Endothelial cell of umbilical vein (primary cell): Measurements from ENCODE around the gene GTF3C5. TPM values are rescaled to one million over a fixed set of nuclear protein-coding genes. Genes with fewer than 3 reads are reported as not detected.

Experiments
- BruUV-seq: library from RNA; stranded (reverse); fragments of 400-500 nt; replicated peaks from 2 replicates; lab custom pipeline; 2021; lab: Mats Ljungman, UMichigan
- CTCF ChIA-PET: fragments of 300-600, 350-600 bp; sonication (Branson Sonifier 250); formaldehyde crosslinking; loops from one replicate; lab custom pipeline; 2021; ENCODE audit warnings: antibody characterized with exemption, inconsistent platforms; lab: Charles Lee
- POLR2A ChIA-PET: fragments of 300-600, 350-600 bp; sonication (Branson Sonifier 250); formaldehyde crosslinking; loops from one replicate; lab custom pipeline; 2021; ENCODE audit warnings: antibody characterized with exemption, inconsistent platforms; lab: Charles Lee
- DNase-seq: peaks from one replicate; pipeline ENCODE4 v3.0.0-alpha.2; 2011; ENCODE audit warnings: low read depth, low spot score
- FAIRE-seq: peaks from 2 replicates; lab custom pipeline; 2011; peaks lifted over from hg19 to GRCh38; lab: Jason Lieb, UNC
- H2AFZ ChIP-seq: 2 replicates; pipeline ENCODE4 v1.6.0; 2012; ENCODE audit warnings: low read depth, low read length, control low read depth, inconsistent platforms
- H3K27ac ChIP-seq: 2 replicates; pipeline ENCODE4 v1.5.1; 2011; ENCODE audit warnings: low read depth, mild to moderate bottlenecking, control low read depth, low read length, moderate library complexity; ENCODE audit not compliant: insufficient read depth
- H3K27me3 ChIP-seq, 2 experiments: 2 replicates each; pipeline versions ENCODE4 v1.6.0 to v1.6.1; 2011; ENCODE audit warnings: low read length in 2 of 2, mixed read lengths in 1 of 2; ENCODE audit not compliant: control insufficient read depth in 2 of 2, insufficient read depth in 2 of 2
- H3K36me3 ChIP-seq, 2 experiments: 2 replicates in 1 of 2; 3 replicates in 1 of 2; pipeline ENCODE4 v1.5.1; 2011; ENCODE audit warnings: low read length in 2 of 2, mild to moderate bottlenecking in 1 of 2, moderate library complexity in 1 of 2; ENCODE audit not compliant: control insufficient read depth in 2 of 2, insufficient read depth in 2 of 2; ENCODE audit errors: extremely low read depth in 1 of 2
- H3K4me1 ChIP-seq: 3 replicates; pipeline ENCODE4 v1.5.1; 2011; ENCODE audit warnings: mild to moderate bottlenecking, low read length; ENCODE audit not compliant: control insufficient read depth, insufficient read depth; ENCODE audit errors: extremely low read depth
- H3K4me2 ChIP-seq: 2 replicates; pipeline ENCODE4 v1.6.1; 2011; ENCODE audit warnings: low read length, control low read depth, mixed read lengths; ENCODE audit not compliant: insufficient read depth
- H3K4me3 ChIP-seq, 3 experiments: fragments of 200-600 bp in 1 of 3; sonication (generic), shearing (Covaris generic) in 1 of 3; replicated peaks in 1 of 3; 2 replicates each; pipeline ENCODE4 v1.5.1; 2011 to 2016; ENCODE audit warnings: control low read depth in 3 of 3, low read length in 3 of 3, mild to moderate bottlenecking in 2 of 3, inconsistent platforms in 1 of 3, low read depth in 1 of 3, moderate library complexity in 1 of 3; ENCODE audit not compliant: insufficient read depth in 1 of 3
- H3K79me2 ChIP-seq: 2 replicates; pipeline ENCODE4 v1.6.0; 2012; ENCODE audit warnings: low read length, inconsistent platforms; ENCODE audit not compliant: control insufficient read depth, insufficient read depth
- H3K9ac ChIP-seq: replicated peaks from 2 replicates; pipeline ENCODE3; 2011; ENCODE audit warnings: low read length, control low read depth; ENCODE audit not compliant: insufficient read depth; ENCODE audit errors: extremely low read depth
- H3K9me1 ChIP-seq: replicated peaks from 3 replicates; pipeline ENCODE4 v1.6.0; 2011; ENCODE audit warnings: mild to moderate bottlenecking, low read length; ENCODE audit not compliant: control insufficient read depth, insufficient read depth; ENCODE audit errors: extremely low read depth
- H3K9me3 ChIP-seq: replicated peaks from 2 replicates; pipeline ENCODE4 v1.5.1; 2012; ENCODE audit warnings: low read length, inconsistent platforms; ENCODE audit not compliant: control insufficient read depth, insufficient read depth
- H4K20me1 ChIP-seq: replicated peaks from 2 replicates; pipeline ENCODE3; 2011; ENCODE audit warnings: mild to moderate bottlenecking, low read length; ENCODE audit not compliant: control insufficient read depth, insufficient read depth; ENCODE audit errors: extremely low read depth
- CTCF ChIP-seq, 2 donors: IDR thresholded peaks; 1 replicate in 1 of 2; 2 replicates in 1 of 2; pipeline ENCODE4 v1.5.1; 2011; ENCODE audit warnings: low read length in 2 of 2, mild to moderate bottlenecking in 2 of 2, moderate library complexity in 2 of 2, control low read depth in 1 of 2, inconsistent platforms in 1 of 2, low read depth in 1 of 2; ENCODE audit not compliant: insufficient read depth in 1 of 2; ENCODE audit errors: extremely low read depth in 1 of 2
- EZH2 ChIP-seq: IDR thresholded peaks from 2 replicates; pipeline ENCODE4 v1.6.1; 2012; ENCODE audit warnings: borderline replicate concordance, low read depth, mild to moderate bottlenecking, moderate library complexity, low read length, inconsistent platforms; ENCODE audit not compliant: severe bottlenecking
- FOS ChIP-seq: IDR thresholded peaks from 2 replicates; pipeline ENCODE4 v1.6.1; 2011; ENCODE audit warnings: mild to moderate bottlenecking, low read length, moderate library complexity, borderline replicate concordance; ENCODE audit not compliant: insufficient read depth
- GATA2 ChIP-seq: IDR thresholded peaks from 2 replicates; pipeline ENCODE4 v1.7.0; 2011; ENCODE audit warnings: low read depth, mild to moderate bottlenecking, moderate library complexity, mixed read lengths, low read length; ENCODE audit not compliant: insufficient read length, insufficient read depth
- JUN ChIP-seq: IDR thresholded peaks from 2 replicates; pipeline ENCODE4 v1.6.1; 2011; ENCODE audit warnings: borderline replicate concordance, low read depth; ENCODE audit not compliant: insufficient read length, insufficient read depth
- MYC ChIP-seq: IDR thresholded peaks from one replicate; pipeline ENCODE4 v1.6.1; 2011; ENCODE audit warnings: mild to moderate bottlenecking, low read depth, low read length
- POLR2A ChIP-seq: IDR thresholded peaks from 2 replicates; pipeline ENCODE4 v1.6.1; 2012; ENCODE audit warnings: low read depth, mild to moderate bottlenecking, control low read depth, low read length
- POLR2AphosphoS5 ChIP-seq: IDR thresholded peaks from 2 replicates; pipeline ENCODE4 v1.6.1; 2012; ENCODE audit warnings: low read depth, mild to moderate bottlenecking, control low read depth, low read length, moderate library complexity; ENCODE audit not compliant: insufficient read depth
- dilution Hi-C: fragments of 300-500 bp; cut with MboI; formaldehyde crosslinking; loops from one replicate; pipeline ENCODE4 v1.15.0; 2019; ENCODE audit warnings: low sequenced_read_pairs; ENCODE audit not compliant: extremely low pct_ligation_motif_present
- intact Hi-C: fragments of 100-400 bp; cut with micrococcal nuclease; formaldehyde crosslinking; loops from one replicate; pipeline ENCODE4 v1.10.0; 2022
- polyA plus RNA-seq, 4 experiments: library from polyadenylated mRNA; depleted of rRNA in 3 of 4; stranded (reverse) in 3 of 4; unstranded in 1 of 4; fragments of >200 nt; gene quantifications; 2 replicates each; pipeline versions ENCODE4 v1.2.1 to v1.2.3, GENCODE V29; 2011 to 2012; ENCODE audit warnings: missing spikeins in 1 of 4
- total RNA-seq: library from RNA; stranded (reverse); gene quantifications from 2 replicates; pipeline ENCODE4 v1.2.3, GENCODE V29; 2021
- TF ChIP-seq, protein P1 (sequence below): IDR thresholded peaks from 2 replicates; pipeline ENCODE4 v1.6.1; 2011; ENCODE audit not compliant: insufficient read depth, insufficient read length

The GTF3C5 gene
- total and polyA plus RNA-seq, 2 donors (not counting 3 experiments of a cell fraction or from before 2014, with no cell fraction given): 65.6 to 73.8 TPM

DNA sequence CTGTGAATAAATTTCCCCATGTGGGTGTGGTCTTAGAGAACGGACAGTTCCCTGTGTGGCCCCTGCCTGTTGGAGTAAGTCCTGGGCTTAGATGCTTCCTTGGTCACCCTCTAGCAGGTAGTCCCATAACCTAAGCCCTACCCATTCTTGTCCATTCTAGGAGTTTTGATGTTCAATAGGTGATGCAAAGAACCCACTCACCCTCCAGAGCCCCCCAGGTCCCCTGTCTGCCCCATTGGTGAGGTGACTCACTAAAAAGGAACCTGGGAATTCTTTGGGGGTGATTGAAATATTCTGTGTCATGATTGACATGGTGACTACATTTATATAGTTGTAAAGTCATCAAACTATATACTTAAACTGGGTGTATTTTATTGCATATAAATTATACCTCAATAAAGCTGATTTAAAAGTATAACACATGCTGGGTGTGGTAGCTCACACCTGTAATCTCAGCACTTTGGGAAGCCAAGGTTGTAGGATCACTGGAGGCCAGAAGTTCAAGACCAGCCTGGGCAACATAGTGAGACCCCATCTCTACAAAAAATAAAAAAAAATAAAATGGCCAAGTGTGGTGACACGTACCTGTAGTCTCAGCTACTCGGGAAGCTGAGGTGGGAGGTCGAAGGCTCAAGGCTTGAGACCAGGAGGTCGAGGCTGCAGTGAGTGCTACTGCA lies 20.8 kb upstream of the GTF3C5 start:
- BruUV-seq: no TSS peak
- CTCF ChIA-PET: interaction anchor here (1.4 to 4.6 kb wide), 2 partner anchors 12 to 20 kb away, joined by 3 to 30 read pairs; partner anchors contain the start of gene GTF3C5
- intact Hi-C loops: no loop called here

More for the DNA sequence above, 20.8 kb upstream of the GTF3C5 start:
- FAIRE-seq: no peak
- no peak for DNase-seq
- dilution Hi-C loops: no loop called here
- TF ChIP-seq, protein P1, sequence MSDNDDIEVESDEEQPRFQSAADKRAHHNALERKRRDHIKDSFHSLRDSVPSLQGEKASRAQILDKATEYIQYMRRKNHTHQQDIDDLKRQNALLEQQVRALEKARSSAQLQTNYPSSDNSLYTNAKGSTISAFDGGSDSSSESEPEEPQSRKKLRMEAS: no peak
- TF ChIP-seq CTCF (IDR thresholded peaks at IDR 0.05; ENCODE audit: extremely low read depth in 1 of 2, insufficient read depth in 1 of 2, low read depth in 1 of 2, low read length in 2 of 2) (no peak), MYC (no peak), EZH2 (no peak), POLR2A (no peak), POLR2AphosphoS5 (no peak), GATA2 (no peak), FOS (no peak), JUN (no peak)
- H3K9me1 ChIP-seq: no peaks in the 10 kb centered on the region
- POLR2A ChIA-PET: no interaction called here
- H3K4me3 ChIP-seq: no peak overlapping the region
- H3K36me3 ChIP-seq: no peaks in the 10 kb centered on the region
- no peak overlapping the region for H3K9ac ChIP-seq
- H3K27ac ChIP-seq: no peak overlapping the region
- peaks cover 0 to 2% of the 10 kb centered on the region in 2 experiments for H3K27me3 ChIP-seq
- H4K20me1 ChIP-seq: no peaks in the 10 kb centered on the region
- no peaks in the 10 kb centered on the region for H3K4me1 ChIP-seq
- H2AFZ ChIP-seq: no peak overlapping the region
- no peaks in the 10 kb centered on the region for H3K9me3 ChIP-seq
- H3K79me2 ChIP-seq: no peaks in the 10 kb centered on the region
- H3K4me2 ChIP-seq: no peak overlapping the region
